Vagina (tissue), 2 donors: ENCODE results near the gene RFFL. TPM values are rescaled to one million over a fixed set of nuclear protein-coding genes. Genes with fewer than 3 reads are reported as not detected.

Experiments
- DNase-seq, 2 donors: peaks; one replicate each; pipeline ENCODE4 v3.0.0-alpha.2; 2017; ENCODE audit errors: extremely low spot score in 2 of 2
- H3K27ac ChIP-seq: fragments of 200-600 bp; sonication (generic); one replicate; pipeline ENCODE4 v1.5.1; 2019
- H3K27me3 ChIP-seq: fragments of 200-600 bp; sonication (generic); one replicate; pipeline ENCODE4 v1.5.1; 2019
- H3K36me3 ChIP-seq, 2 donors: fragments of 200-600 bp; sonication (generic); one replicate each; pipeline ENCODE4 v1.5.1; 2017 to 2019
- H3K4me1 ChIP-seq: fragments of 200-600 bp; sonication (generic); one replicate; pipeline ENCODE4 v1.5.1; 2019
- H3K4me3 ChIP-seq, 2 donors: fragments of 200-600 bp; sonication (generic); 1 replicate in 1 of 2; 2 replicates in 1 of 2; pipeline ENCODE4 v1.5.1; 2016 to 2019
- H3K9me3 ChIP-seq: fragments of 200-600 bp; sonication (generic); one replicate; pipeline ENCODE4 v1.5.1; 2019
- POLR2A ChIP-seq, 2 donors: fragments of 450-650 bp; IDR thresholded peaks; one replicate each; pipeline ENCODE4 v1.6.1; 2017; ENCODE audit warnings: antibody characterized with exemption in 2 of 2, mild to moderate bottlenecking in 2 of 2, moderate library complexity in 2 of 2
- POLR2AphosphoS5 ChIP-seq, 2 donors: sonication (generic); formaldehyde crosslinking; IDR thresholded peaks; one replicate each; pipeline ENCODE4 v1.9.0; 2017; ENCODE audit warnings: antibody characterized with exemption in 2 of 2, mild to moderate bottlenecking in 2 of 2, low read depth in 1 of 2; ENCODE audit not compliant: insufficient read depth in 1 of 2
- intact Hi-C: fragments of 100-400 bp; cut with DNase I; formaldehyde crosslinking; loops from one replicate; pipeline ENCODE4 v1.15.1; 2023
- total RNA-seq: library from RNA; depleted of rRNA; stranded (reverse); fragments of >200 nt; gene quantifications from one replicate; pipeline ENCODE4 v1.2.3, GENCODE V29; 2016
- TF ChIP-seq, protein P1 (sequence below), 3 experiments: fragments of 450-650 bp in 2 of 3; fragments of 200-600 bp in 1 of 3; sonication (generic) in 1 of 3; IDR thresholded peaks; one replicate each; pipeline ENCODE4 v1.5.1; 2017 to 2019; ENCODE audit warnings: antibody characterized with exemption in 3 of 3, mild to moderate bottlenecking in 2 of 3, moderate library complexity in 2 of 3

Gene RFFL
- total RNA-seq, 1 donor from 2014 or later = 25.3 TPM

DNA sequence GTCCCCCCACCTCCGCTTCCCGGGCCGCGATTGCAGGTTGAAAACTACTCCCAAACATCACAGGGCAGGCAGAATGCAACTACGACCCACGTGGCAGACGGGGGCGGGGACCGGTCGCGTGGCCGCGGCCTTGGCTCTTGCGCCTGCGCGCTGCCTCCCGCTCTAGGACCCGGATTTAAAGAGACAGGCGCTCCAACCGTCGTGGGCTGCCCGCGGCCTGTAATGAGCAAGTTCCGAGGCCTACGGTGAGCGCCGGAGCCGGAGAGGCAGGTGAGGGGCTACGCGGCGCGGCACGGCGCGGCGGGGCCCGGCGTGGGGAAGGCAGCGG is 83.2 kb downstream of the RFFL start, which contains the start of gene LIG3:
Gene LIG3, plus strand, starts transcription at position 160 of the 328 bp plus-strand sequence. CDS start 2,494 bp downstream, outside the sequence.
- DNase-seq = peak in 1 of 2 donors; percentile 97
- H3K27ac ChIP-seq = peak within 1 kb of the TSS; percentile 98
- peak within 1 kb of the TSS; percentile 85 to 95 for H3K4me3 ChIP-seq
- no peaks in the 10 kb centered on the region for H3K36me3 ChIP-seq
- no peaks in the 10 kb centered on the region for H3K27me3 ChIP-seq
- no peaks in the 10 kb centered on the region for H3K9me3 ChIP-seq
- TF ChIP-seq, protein P1, sequence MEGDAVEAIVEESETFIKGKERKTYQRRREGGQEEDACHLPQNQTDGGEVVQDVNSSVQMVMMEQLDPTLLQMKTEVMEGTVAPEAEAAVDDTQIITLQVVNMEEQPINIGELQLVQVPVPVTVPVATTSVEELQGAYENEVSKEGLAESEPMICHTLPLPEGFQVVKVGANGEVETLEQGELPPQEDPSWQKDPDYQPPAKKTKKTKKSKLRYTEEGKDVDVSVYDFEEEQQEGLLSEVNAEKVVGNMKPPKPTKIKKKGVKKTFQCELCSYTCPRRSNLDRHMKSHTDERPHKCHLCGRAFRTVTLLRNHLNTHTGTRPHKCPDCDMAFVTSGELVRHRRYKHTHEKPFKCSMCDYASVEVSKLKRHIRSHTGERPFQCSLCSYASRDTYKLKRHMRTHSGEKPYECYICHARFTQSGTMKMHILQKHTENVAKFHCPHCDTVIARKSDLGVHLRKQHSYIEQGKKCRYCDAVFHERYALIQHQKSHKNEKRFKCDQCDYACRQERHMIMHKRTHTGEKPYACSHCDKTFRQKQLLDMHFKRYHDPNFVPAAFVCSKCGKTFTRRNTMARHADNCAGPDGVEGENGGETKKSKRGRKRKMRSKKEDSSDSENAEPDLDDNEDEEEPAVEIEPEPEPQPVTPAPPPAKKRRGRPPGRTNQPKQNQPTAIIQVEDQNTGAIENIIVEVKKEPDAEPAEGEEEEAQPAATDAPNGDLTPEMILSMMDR (IDR thresholded peaks at IDR 0.05) = no peak
- TF ChIP-seq POLR2AphosphoS5 (IDR thresholded peaks at IDR 0.05; ENCODE audit: insufficient read depth in 1 of 2, low read depth in 1 of 2) (peak; percentile 82 to 86), POLR2A (IDR thresholded peaks at IDR 0.05) (peak in 1 of 2 donors; percentile 28)
- intact Hi-C loops = no loop called here
- peaks cover 33% of the 10 kb centered on the region for H3K4me1 ChIP-seq

DNA sequence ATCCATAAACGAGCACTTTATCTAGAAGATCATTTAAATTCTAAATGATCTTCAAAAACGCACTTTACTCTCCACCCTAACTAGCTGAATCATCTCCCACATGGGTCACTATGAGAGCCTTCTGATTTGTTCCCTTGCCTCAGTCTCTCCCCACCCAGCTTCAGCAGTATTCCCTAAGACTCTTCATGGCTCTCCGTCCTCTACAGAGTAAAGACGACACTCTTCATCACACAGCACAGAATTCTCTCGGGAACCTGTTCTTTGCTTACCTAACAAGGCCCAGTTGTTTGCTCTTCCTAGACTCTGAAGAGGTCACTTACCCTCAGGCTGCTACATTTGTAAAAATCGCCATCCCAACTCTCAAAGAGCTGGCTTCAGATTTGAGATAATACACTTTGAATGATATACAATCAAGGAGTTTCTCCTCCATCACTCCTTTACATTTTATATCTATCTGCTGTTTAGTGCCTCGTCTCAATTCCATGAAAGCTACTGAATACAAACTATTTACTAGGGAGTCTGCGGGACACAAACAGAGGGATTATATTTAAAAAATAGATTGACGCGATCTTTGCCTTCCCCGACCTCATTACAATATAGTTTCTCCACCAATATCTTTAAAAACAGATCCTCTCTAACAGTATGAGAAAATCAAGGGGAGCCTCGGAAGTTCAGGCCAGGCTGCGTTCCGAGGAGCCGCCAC is 83.7 kb downstream of the RFFL start:
- Histone ChIP-seq H3K27me3 (no peaks in the 10 kb centered on the region), H3K9me3 (no peaks in the 10 kb centered on the region), H3K27ac (peak overlapping the region; percentile 98), H3K4me3 (peak overlapping the region; percentile 85 to 95), H3K36me3 (no peaks in the 10 kb centered on the region), H3K4me1 (peaks cover 33% of the 10 kb centered on the region)
- no peak for DNase-seq
- intact Hi-C loops = no loop called here
- TF ChIP-seq POLR2AphosphoS5 (IDR thresholded peaks at IDR 0.05; ENCODE audit: insufficient read depth in 1 of 2, low read depth in 1 of 2) (no peak), POLR2A (IDR thresholded peaks at IDR 0.05) (no peak)
- TF ChIP-seq, protein P1 (IDR thresholded peaks at IDR 0.05) = no peak

DNA sequence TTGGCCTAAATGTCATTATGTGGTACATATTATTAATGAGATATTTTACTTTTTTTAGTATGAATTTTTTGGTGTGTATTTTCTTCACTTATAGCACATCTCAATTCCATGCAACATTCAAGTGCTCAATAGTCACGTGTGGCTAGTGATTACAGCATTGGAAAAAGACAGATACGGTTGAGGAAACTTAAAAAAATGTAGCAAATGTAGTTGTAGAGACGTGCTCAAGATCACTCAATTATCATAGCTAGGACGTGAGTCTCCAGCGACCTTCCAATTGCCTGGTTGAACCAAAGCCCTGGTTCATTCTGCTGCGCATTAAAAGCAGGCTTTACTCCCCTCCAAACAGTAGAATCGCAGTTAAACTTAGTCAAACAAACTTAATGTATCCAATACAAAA is 84.4 kb downstream of the RFFL start:
- Histone ChIP-seq H3K27ac (peak overlapping the region; percentile 98), H3K4me3 (no peak overlapping the region), H3K9me3 (no peaks in the 10 kb centered on the region), H3K4me1 (peaks cover 33% of the 10 kb centered on the region), H3K27me3 (no peaks in the 10 kb centered on the region), H3K36me3 (no peaks in the 10 kb centered on the region)
- TF ChIP-seq POLR2AphosphoS5 (IDR thresholded peaks at IDR 0.05; ENCODE audit: insufficient read depth in 1 of 2, low read depth in 1 of 2) = no peak
- TF ChIP-seq, protein P1 (IDR thresholded peaks at IDR 0.05) = no peak
- no peak for TF ChIP-seq POLR2A (IDR thresholded peaks at IDR 0.05)
- intact Hi-C loops = no loop called here
- DNase-seq = no peak

DNA sequence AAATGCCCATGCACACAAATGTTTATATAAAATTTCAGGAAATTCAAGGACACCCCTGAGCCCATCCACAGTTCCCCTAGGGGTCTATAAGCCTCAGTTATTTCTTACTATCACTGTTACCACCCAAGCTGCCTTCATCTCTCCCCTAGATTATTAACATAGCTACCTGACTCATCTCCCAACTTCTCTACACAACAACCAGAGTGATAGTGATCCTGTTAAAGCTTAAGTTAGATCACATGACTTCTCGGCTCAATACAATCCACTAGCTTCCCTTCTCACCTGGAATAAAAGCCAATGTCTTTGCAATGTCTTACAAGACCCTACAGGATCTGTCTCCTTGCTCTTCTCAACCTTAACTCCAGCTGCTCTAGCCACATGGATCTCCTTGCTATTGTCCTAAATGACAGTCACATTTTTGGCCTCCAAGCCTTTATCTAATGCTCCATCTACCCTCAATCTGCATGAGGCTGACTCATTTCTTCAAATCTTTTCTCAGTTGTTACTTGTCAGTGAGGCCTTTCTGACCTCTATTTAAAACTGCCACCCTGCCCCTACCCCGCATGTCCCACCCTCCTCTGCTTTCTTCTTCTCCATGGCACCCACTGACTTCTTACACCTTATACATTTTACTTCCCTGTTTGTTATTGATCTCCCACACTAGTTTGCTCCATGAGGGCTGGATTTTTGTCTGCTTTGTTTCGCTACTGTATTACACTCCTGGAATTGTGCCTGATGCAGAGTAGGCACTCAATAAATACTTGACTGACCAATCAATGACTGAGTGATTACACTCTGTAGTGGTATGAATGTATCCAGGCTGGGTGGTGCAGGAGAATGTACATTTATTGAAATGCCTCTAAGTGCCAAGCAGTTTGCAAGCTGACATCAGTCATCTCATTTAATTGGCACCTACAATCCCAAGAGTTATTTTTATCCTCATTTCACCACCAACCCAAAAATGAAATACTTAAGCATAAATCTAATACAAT is 88.4 kb downstream of the RFFL start:
- peaks cover 9% of the 10 kb centered on the region for H3K4me1 ChIP-seq
- TF ChIP-seq POLR2AphosphoS5 (IDR thresholded peaks at IDR 0.05; ENCODE audit: insufficient read depth in 1 of 2, low read depth in 1 of 2) (no peak), POLR2A (IDR thresholded peaks at IDR 0.05) (no peak)
- TF ChIP-seq, protein P1 (IDR thresholded peaks at IDR 0.05) = no peak
- no peak for DNase-seq
- H3K27me3 ChIP-seq = no peaks in the 10 kb centered on the region
- H3K4me3 ChIP-seq = no peak overlapping the region
- intact Hi-C loops = no loop called here
- no peaks in the 10 kb centered on the region for H3K9me3 ChIP-seq
- no peaks in the 10 kb centered on the region for H3K36me3 ChIP-seq
- no peak overlapping the region for H3K27ac ChIP-seq
